Suprapubic skin (tissue), 4 donors: ENCODE measurements around the gene COL5A1. TPM values are rescaled to one million over a fixed set of nuclear protein-coding genes. Genes with fewer than 3 reads are reported as not detected.
A peak's percentile ranks its signal among the peaks of the same experiment; 100 is the strongest.

Experiments
- DNase-seq, 2 donors: peaks; one replicate each; pipeline ENCODE4 v3.0.0-alpha.2; 2019; ENCODE audit warnings: low spot score in 2 of 2
- H3K27ac ChIP-seq: fragments of 200-600 bp; sonication (generic); one replicate; pipeline ENCODE4 v1.5.1; 2019
- H3K27me3 ChIP-seq: fragments of 200-600 bp; sonication (generic); one replicate; pipeline ENCODE4 v1.5.1; 2019
- H3K36me3 ChIP-seq: fragments of 200-600 bp; sonication (generic); one replicate; pipeline ENCODE4 v1.5.1; 2019
- H3K4me1 ChIP-seq: fragments of 200-600 bp; sonication (generic); one replicate; pipeline ENCODE4 v1.5.1; 2019
- H3K4me3 ChIP-seq: fragments of 200-600 bp; sonication (generic); one replicate; pipeline ENCODE4 v1.5.1; 2019; ENCODE audit warnings: mild to moderate bottlenecking
- H3K9me3 ChIP-seq: fragments of 200-600 bp; sonication (generic); one replicate; pipeline ENCODE4 v1.5.1; 2019
- CTCF ChIP-seq, 2 donors: fragments of 200-600 bp in 1 of 2; fragments of 450-650 bp in 1 of 2; sonication (generic) in 1 of 2; IDR thresholded peaks; one replicate each; pipeline ENCODE4 v1.5.1; 2016 to 2019; ENCODE audit warnings: antibody characterized with exemption in 2 of 2, mild to moderate bottlenecking in 1 of 2, moderate library complexity in 1 of 2
- EP300 ChIP-seq: sonication (generic); formaldehyde crosslinking; IDR thresholded peaks from one replicate; pipeline ENCODE4 v1.6.1; 2017; ENCODE audit warnings: antibody characterized with exemption
- POLR2A ChIP-seq, 2 donors: fragments of 450-650 bp; IDR thresholded peaks; one replicate each; pipeline ENCODE4 v1.6.1; 2017; ENCODE audit warnings: antibody characterized with exemption in 2 of 2, mild to moderate bottlenecking in 2 of 2, moderate library complexity in 2 of 2
- POLR2AphosphoS5 ChIP-seq, 3 donors: sonication (generic); formaldehyde crosslinking; IDR thresholded peaks; one replicate each; pipeline ENCODE4 v1.6.1; 2017; ENCODE audit warnings: antibody characterized with exemption in 3 of 3
- WGBS: methylation state at CpG from one replicate; pipeline ENCODE4 v1.1.5; 2018; 5-methylcytosine and 5-hydroxymethylcytosine counted together
- total RNA-seq, 4 donors: library from RNA; depleted of rRNA; stranded (reverse); fragments of >200 nt; gene quantifications; one replicate each; pipeline ENCODE4 v1.1.0, GENCODE V29; 2016

COL5A1 gene
- total RNA-seq, 4 donors from 2014 or later: 8.6 to 16.5 (median 15.4) TPM

GRCh38 chr9:134689321-134690181 is 47.9 kb downstream of the COL5A1 start:
- Histone ChIP-seq H3K4me3 (no peak overlapping the region), H3K27me3 (no peaks in the 10 kb centered on the region), H3K27ac (no peak overlapping the region), H3K4me1 (peaks cover 26% of the 10 kb centered on the region), H3K36me3 (no peaks in the 10 kb centered on the region), H3K9me3 (no peaks in the 10 kb centered on the region)
- no peak for TF ChIP-seq POLR2A (IDR thresholded peaks at IDR 0.05)
- TF ChIP-seq CTCF (IDR thresholded peaks at IDR 0.05): peak; percentile 61 to 85
- 77% methylated on average over 17 of the region's 20 CpGs for WGBS
- DNase-seq: peak in 1 of 2 donors; percentile 90

DNA sequence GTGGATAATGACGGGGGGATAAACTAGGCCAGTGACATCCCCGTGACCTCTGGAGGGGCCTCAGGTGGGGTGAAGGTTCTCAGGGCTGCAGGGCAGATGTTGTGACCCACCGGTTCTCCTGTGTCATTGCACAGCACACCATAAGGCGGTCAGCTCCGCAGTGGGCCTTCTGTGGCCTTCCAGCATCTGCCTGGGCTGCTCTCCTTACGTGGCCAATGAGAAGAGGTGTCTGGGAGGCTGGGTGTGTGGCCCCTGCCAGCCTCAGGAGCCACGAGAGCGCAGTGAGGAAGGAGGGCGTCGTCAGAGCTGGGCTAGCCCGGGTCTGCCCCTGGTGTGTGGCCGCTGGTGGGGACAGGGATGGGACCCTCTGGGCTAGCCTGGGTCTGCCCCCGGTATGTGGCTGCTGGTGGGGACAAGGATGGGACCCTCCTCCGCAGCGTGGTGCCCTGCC is 48.7 kb downstream of the COL5A1 start:
- Histone ChIP-seq H3K4me1 (peaks cover 26% of the 10 kb centered on the region), H3K27me3 (no peaks in the 10 kb centered on the region), H3K4me3 (no peak overlapping the region), H3K36me3 (no peaks in the 10 kb centered on the region), H3K9me3 (no peaks in the 10 kb centered on the region), H3K27ac (no peak overlapping the region)
- 75% methylated on average over 10 of the region's 15 CpGs for WGBS
- no peak for DNase-seq
- no peak for TF ChIP-seq POLR2A (IDR thresholded peaks at IDR 0.05)
- TF ChIP-seq CTCF (IDR thresholded peaks at IDR 0.05): no peak
- no peak for TF ChIP-seq EP300
- no peak for TF ChIP-seq POLR2AphosphoS5 (IDR thresholded peaks at IDR 0.05)

GRCh38 chr9:134690946-134691694 is 49.5 kb downstream of the COL5A1 start:
- Histone ChIP-seq H3K27ac (no peak overlapping the region), H3K4me1 (peaks cover 26% of the 10 kb centered on the region), H3K27me3 (no peaks in the 10 kb centered on the region), H3K9me3 (no peaks in the 10 kb centered on the region), H3K4me3 (no peak overlapping the region), H3K36me3 (no peaks in the 10 kb centered on the region)
- no peak for TF ChIP-seq POLR2A (IDR thresholded peaks at IDR 0.05)
- no peak for TF ChIP-seq EP300
- no peak for TF ChIP-seq POLR2AphosphoS5 (IDR thresholded peaks at IDR 0.05)
- WGBS: 73% methylated on average over 22 of the region's 31 CpGs
- no peak for DNase-seq

- Histone ChIP-seq H3K27me3 (no peaks in the 10 kb centered on the region), H3K4me1 (peaks cover 26% of the 10 kb centered on the region), H3K36me3 (no peaks in the 10 kb centered on the region), H3K27ac (no peak overlapping the region), H3K4me3 (no peak overlapping the region), H3K9me3 (no peaks in the 10 kb centered on the region)
- DNase-seq: no peak
- 84% methylated on average over 20 of the region's 23 CpGs for WGBS
- no peak for TF ChIP-seq CTCF (IDR thresholded peaks at IDR 0.05)
Observed at GRCh38 chr9:134691695-134692572, 50.3 kb downstream of the COL5A1 start.

DNA sequence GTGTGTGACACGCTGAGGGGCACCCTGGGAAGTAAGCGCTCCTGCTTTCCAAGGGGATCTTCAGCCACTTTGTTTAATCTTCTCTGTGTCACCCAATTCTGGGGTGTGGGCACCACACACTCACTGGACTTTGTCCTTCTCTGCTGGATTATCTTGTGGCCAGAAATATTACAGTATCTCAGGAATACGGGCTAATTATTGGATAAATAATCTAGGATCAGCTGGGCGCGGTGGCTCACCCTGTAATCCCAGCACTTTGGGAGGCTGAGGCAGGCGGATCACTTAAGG is 50.9 kb downstream of the COL5A1 start:
- H3K9me3 ChIP-seq: no peaks in the 10 kb centered on the region
- no peaks in the 10 kb centered on the region for H3K36me3 ChIP-seq
- H3K4me1 ChIP-seq: peaks cover 26% of the 10 kb centered on the region
- no peak for DNase-seq
- no peak overlapping the region for H3K27ac ChIP-seq
- TF ChIP-seq CTCF (IDR thresholded peaks at IDR 0.05) (no peak), POLR2A (IDR thresholded peaks at IDR 0.05) (no peak), EP300 (no peak), POLR2AphosphoS5 (IDR thresholded peaks at IDR 0.05) (no peak)
- H3K4me3 ChIP-seq: no peak overlapping the region
- H3K27me3 ChIP-seq: no peaks in the 10 kb centered on the region
- WGBS: 98% methylated on average over 6 of the region's 6 CpGs
